ENCODE measurements around the gene CFAP251. TPM values are rescaled to one million over a fixed set of nuclear protein-coding genes. Genes with fewer than 3 reads are reported as not detected.

CFAP251 gene
- total and polyA plus RNA-seq, 2 donors (not counting 1 experiment from before 2014, with no cell fraction given), result 2.7 to 7.9 TPM

DNA sequence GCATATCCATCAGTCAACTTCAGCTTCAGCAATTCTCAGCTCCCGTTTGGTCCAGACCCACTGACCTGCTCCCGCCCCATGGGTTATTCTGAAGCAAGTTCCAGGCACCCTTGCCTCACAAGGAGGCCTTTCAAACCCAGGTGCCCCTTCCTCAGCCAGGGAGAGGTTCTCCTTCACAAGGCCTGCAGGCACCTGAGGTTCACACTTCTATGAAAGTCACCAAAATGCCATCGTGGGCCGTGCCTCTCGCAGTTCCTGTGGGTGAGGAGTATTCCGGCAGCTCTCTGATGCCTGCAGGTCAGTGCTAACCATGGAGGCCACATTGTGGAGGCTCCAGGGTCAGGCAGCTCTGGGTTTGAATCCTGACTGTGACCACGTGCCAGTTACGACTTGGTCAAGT lies 63.1 kb downstream of the CFAP251 start:
- H2AFZ ChIP-seq (ENCODE audit: low read length), result no peak overlapping the region
- no peaks in the 10 kb centered on the region for H3K9me3 ChIP-seq (ENCODE audit: control insufficient read depth, insufficient read depth, low read depth, low read length)
- H3K27ac ChIP-seq (ENCODE audit: insufficient read depth, low read length), result no peak overlapping the region
- DNase-seq (ENCODE audit: low read depth in 2 of 2), result no peak
- no peaks in the 10 kb centered on the region for H3K4me1 ChIP-seq (ENCODE audit: control insufficient read depth, extremely low read depth, insufficient read depth, low read length)
- H3K36me3 ChIP-seq (ENCODE audit: control insufficient read depth, insufficient read depth, low read length), result no peaks in the 10 kb centered on the region
- no peak overlapping the region for H3K4me3 ChIP-seq (replicated peaks in 1 of 4; ENCODE audit: control extremely low read depth in 1 of 4, insufficient read depth in 1 of 4, low read depth in 3 of 4, low read length in 4 of 4)
- no peaks in the 10 kb centered on the region for H3K27me3 ChIP-seq (ENCODE audit: control insufficient read depth, insufficient read depth, low read length)
- TF ChIP-seq EZH2 (IDR thresholded peaks at IDR 0.05; ENCODE audit: low read length, missing control alignments), result no peak
- TF ChIP-seq, protein P1, sequence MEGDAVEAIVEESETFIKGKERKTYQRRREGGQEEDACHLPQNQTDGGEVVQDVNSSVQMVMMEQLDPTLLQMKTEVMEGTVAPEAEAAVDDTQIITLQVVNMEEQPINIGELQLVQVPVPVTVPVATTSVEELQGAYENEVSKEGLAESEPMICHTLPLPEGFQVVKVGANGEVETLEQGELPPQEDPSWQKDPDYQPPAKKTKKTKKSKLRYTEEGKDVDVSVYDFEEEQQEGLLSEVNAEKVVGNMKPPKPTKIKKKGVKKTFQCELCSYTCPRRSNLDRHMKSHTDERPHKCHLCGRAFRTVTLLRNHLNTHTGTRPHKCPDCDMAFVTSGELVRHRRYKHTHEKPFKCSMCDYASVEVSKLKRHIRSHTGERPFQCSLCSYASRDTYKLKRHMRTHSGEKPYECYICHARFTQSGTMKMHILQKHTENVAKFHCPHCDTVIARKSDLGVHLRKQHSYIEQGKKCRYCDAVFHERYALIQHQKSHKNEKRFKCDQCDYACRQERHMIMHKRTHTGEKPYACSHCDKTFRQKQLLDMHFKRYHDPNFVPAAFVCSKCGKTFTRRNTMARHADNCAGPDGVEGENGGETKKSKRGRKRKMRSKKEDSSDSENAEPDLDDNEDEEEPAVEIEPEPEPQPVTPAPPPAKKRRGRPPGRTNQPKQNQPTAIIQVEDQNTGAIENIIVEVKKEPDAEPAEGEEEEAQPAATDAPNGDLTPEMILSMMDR (conservative IDR thresholded peaks at IDR 0.05 in 1 of 2, IDR thresholded peaks at IDR 0.05 in 1 of 2; ENCODE audit: low read depth in 1 of 2, low read length in 2 of 2), result no peak
- H3K79me2 ChIP-seq (ENCODE audit: control insufficient read depth, insufficient read depth, low read length), result no peaks in the 10 kb centered on the region
- no peak overlapping the region for H3K9ac ChIP-seq (ENCODE audit: insufficient read depth, low read length)
- H3K4me2 ChIP-seq (ENCODE audit: extremely low read depth, insufficient read depth, low read length), result no peak overlapping the region
- no peaks in the 10 kb centered on the region for H4K20me1 ChIP-seq (ENCODE audit: control insufficient read depth, extremely low read depth, insufficient read depth, low read length)

- Histone ChIP-seq H3K4me3 (replicated peaks in 1 of 4; ENCODE audit: control extremely low read depth in 1 of 4, insufficient read depth in 1 of 4, low read depth in 3 of 4, low read length in 4 of 4) (no peak overlapping the region), H3K27me3 (ENCODE audit: control insufficient read depth, insufficient read depth, low read length) (no peaks in the 10 kb centered on the region), H3K79me2 (ENCODE audit: control insufficient read depth, insufficient read depth, low read length) (no peaks in the 10 kb centered on the region), H2AFZ (ENCODE audit: low read length) (no peak overlapping the region), H4K20me1 (ENCODE audit: control insufficient read depth, extremely low read depth, insufficient read depth, low read length) (no peaks in the 10 kb centered on the region), H3K4me1 (ENCODE audit: control insufficient read depth, extremely low read depth, insufficient read depth, low read length) (no peaks in the 10 kb centered on the region), H3K4me2 (ENCODE audit: extremely low read depth, insufficient read depth, low read length) (no peak overlapping the region), H3K9me3 (ENCODE audit: control insufficient read depth, insufficient read depth, low read depth, low read length) (no peaks in the 10 kb centered on the region), H3K27ac (ENCODE audit: insufficient read depth, low read length) (no peak overlapping the region), H3K9ac (ENCODE audit: insufficient read depth, low read length) (no peak overlapping the region), H3K36me3 (ENCODE audit: control insufficient read depth, insufficient read depth, low read length) (no peaks in the 10 kb centered on the region)
- DNase-seq (ENCODE audit: low read depth in 2 of 2), result no peak
- TF ChIP-seq, protein P1 (conservative IDR thresholded peaks at IDR 0.05 in 1 of 2, IDR thresholded peaks at IDR 0.05 in 1 of 2; ENCODE audit: low read depth in 1 of 2, low read length in 2 of 2), result no peak
- no peak for TF ChIP-seq EZH2 (IDR thresholded peaks at IDR 0.05; ENCODE audit: low read length, missing control alignments)
Measured at GRCh38 chr12:121982950-121983349, 64.6 kb downstream of the CFAP251 start.

DNA sequence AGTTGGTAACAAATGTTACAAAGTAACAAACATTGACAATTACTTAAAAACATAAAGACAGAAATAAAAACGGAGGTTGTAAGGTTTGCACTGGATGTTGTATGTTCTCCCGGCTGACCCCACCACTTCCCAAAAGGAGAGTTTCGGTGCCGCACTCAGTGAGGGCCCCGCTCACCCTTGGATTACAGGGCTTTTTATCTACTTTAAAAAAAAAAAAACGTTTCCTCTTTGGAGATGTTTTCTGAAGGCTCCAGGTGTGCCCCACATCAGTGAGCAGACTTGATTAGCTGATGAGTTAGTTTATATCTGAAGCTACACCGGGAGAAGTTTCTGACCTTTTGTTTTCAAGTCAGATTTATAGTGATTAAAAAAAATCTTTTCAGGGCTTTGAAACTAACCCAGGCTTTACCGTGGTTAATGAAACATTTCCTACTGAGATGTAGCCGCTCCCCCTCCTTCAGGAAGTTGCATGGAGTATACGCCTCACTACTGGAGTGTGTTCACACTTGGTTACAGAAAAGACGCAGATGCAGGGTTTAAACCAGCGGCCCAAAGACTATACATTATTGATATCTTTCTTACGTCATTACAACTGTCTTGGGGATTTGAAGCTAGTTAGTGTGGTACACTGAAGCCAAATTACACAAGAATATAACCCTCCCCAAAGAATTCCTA lies 65.3 kb downstream of the CFAP251 start:
- no peak overlapping the region for H3K9ac ChIP-seq (ENCODE audit: insufficient read depth, low read length)
- H4K20me1 ChIP-seq (ENCODE audit: control insufficient read depth, extremely low read depth, insufficient read depth, low read length), result no peaks in the 10 kb centered on the region
- H2AFZ ChIP-seq (ENCODE audit: low read length), result no peak overlapping the region
- no peaks in the 10 kb centered on the region for H3K27me3 ChIP-seq (ENCODE audit: control insufficient read depth, insufficient read depth, low read length)
- no peak overlapping the region for H3K27ac ChIP-seq (ENCODE audit: insufficient read depth, low read length)
- no peaks in the 10 kb centered on the region for H3K36me3 ChIP-seq (ENCODE audit: control insufficient read depth, insufficient read depth, low read length)
- no peaks in the 10 kb centered on the region for H3K79me2 ChIP-seq (ENCODE audit: control insufficient read depth, insufficient read depth, low read length)
- TF ChIP-seq EZH2 (IDR thresholded peaks at IDR 0.05; ENCODE audit: low read length, missing control alignments), result no peak
- TF ChIP-seq, protein P1 (conservative IDR thresholded peaks at IDR 0.05 in 1 of 2, IDR thresholded peaks at IDR 0.05 in 1 of 2; ENCODE audit: low read depth in 1 of 2, low read length in 2 of 2), result no peak
- H3K4me2 ChIP-seq (ENCODE audit: extremely low read depth, insufficient read depth, low read length), result no peak overlapping the region
- peak in 1 of 2 donors; percentile 8 for DNase-seq (ENCODE audit: low read depth in 2 of 2)
- H3K4me3 ChIP-seq (replicated peaks in 1 of 4; ENCODE audit: control extremely low read depth in 1 of 4, insufficient read depth in 1 of 4, low read depth in 3 of 4, low read length in 4 of 4), result no peak overlapping the region
- H3K9me3 ChIP-seq (ENCODE audit: control insufficient read depth, insufficient read depth, low read depth, low read length), result no peaks in the 10 kb centered on the region
- H3K4me1 ChIP-seq (ENCODE audit: control insufficient read depth, extremely low read depth, insufficient read depth, low read length), result no peaks in the 10 kb centered on the region
